Spleen (tissue), 7 donors: ENCODE measurements around the gene PDZD2.

Experiments used
- POLR2A ChIP-seq, 3 donors: fragments of 450-650 bp; IDR thresholded peaks; one replicate each; pipeline ENCODE4 v1.5.1; 2017; ENCODE audit warnings: antibody characterized with exemption in 3 of 3, mild to moderate bottlenecking in 1 of 3
- POLR2AphosphoS5 ChIP-seq, 3 donors: sonication (generic); formaldehyde crosslinking; IDR thresholded peaks; one replicate each; pipeline ENCODE4 v1.5.1; 2017; ENCODE audit warnings: antibody characterized with exemption in 3 of 3
- TF ChIP-seq, protein P1 (sequence below), 11 experiments: fragments of 200-600 bp in 7 of 11; fragments of 450-650 bp in 4 of 11; sonication (generic) in 4 of 11; IDR thresholded peaks in 8 of 11; conservative IDR thresholded peaks in 3 of 11; 1 replicate in 7 of 11; 2 replicates in 4 of 11; pipeline versions ENCODE4 v1.4.0 to v1.8.0; 2016 to 2021; ENCODE audit warnings: antibody characterized with exemption in 11 of 11, inconsistent platforms in 4 of 11, mild to moderate bottlenecking in 1 of 11
- donor health status: DM: no; HTN: no; CAD: no; lungs with moderate emphysema.
- donor health status: DM: no; HTN: no; CAD: no.
- donor health status: DM: no; HTN: no; CAD: no.

DNA sequence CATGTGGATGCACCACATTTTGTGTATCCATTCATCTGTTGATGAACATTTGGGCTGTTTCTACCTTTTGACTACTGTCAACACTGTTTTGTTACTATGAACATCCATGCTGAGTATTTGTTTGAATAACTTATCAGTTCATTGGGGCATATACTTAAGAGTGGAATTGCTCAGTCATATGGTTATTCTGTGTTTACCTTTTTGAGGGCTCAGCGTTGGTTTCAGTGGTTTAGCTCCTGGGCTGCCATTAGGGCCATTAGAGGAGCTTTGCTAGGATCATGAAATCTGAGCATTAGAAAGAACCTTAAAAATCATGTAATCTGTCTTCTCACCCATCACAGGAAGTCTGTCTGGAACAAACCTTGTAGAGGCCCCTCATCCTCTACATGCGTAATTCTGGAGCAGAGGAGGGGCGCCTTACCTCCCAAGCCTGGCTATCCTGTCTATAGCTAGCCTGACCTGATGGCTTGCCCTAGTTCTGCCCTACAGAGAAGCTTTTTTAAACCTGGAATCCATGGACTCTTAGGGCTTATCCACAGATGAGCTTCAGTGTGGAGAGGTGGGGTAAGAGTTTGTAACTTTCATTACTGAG, 92.9 kb downstream of the PDZD2 start:
- TF ChIP-seq, protein P1, sequence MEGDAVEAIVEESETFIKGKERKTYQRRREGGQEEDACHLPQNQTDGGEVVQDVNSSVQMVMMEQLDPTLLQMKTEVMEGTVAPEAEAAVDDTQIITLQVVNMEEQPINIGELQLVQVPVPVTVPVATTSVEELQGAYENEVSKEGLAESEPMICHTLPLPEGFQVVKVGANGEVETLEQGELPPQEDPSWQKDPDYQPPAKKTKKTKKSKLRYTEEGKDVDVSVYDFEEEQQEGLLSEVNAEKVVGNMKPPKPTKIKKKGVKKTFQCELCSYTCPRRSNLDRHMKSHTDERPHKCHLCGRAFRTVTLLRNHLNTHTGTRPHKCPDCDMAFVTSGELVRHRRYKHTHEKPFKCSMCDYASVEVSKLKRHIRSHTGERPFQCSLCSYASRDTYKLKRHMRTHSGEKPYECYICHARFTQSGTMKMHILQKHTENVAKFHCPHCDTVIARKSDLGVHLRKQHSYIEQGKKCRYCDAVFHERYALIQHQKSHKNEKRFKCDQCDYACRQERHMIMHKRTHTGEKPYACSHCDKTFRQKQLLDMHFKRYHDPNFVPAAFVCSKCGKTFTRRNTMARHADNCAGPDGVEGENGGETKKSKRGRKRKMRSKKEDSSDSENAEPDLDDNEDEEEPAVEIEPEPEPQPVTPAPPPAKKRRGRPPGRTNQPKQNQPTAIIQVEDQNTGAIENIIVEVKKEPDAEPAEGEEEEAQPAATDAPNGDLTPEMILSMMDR (IDR thresholded peaks at IDR 0.05 in 8 of 11, conservative IDR thresholded peaks at IDR 0.05 in 3 of 11): no peak
- TF ChIP-seq POLR2A (IDR thresholded peaks at IDR 0.05) (no peak), POLR2AphosphoS5 (IDR thresholded peaks at IDR 0.05) (no peak)
